Mesendoderm (in vitro differentiated cells): Measurements from ENCODE around the gene CDK2AP2.
"Not testable (repeated sequence)": the region's sequence is repeated elsewhere in the genome, so short reads cannot be mapped to it uniquely, and the experiment has no call there.

Experiments used
- DNase-seq: peaks from one replicate; pipeline ENCODE4 v3.0.0; 2013
- H2AK5ac ChIP-seq: 2 replicates; pipeline ENCODE4 v1.6.1; 2013; ENCODE audit warnings: low read length, inconsistent platforms
- H2BK120ac ChIP-seq: 2 replicates; pipeline ENCODE4 v1.6.1; 2013; ENCODE audit warnings: low read depth, mild to moderate bottlenecking, low read length, moderate library complexity, mixed read lengths
- H2BK15ac ChIP-seq: replicated peaks from 2 replicates; pipeline ENCODE4 v1.6.1; 2013; ENCODE audit warnings: low read depth, mild to moderate bottlenecking, moderate library complexity
- H2BK5ac ChIP-seq: 2 replicates; pipeline ENCODE4 v1.6.1; 2013; ENCODE audit warnings: low read length, inconsistent platforms
- H3K18ac ChIP-seq: 2 replicates; pipeline ENCODE4 v1.6.1; 2013; ENCODE audit warnings: mild to moderate bottlenecking, low read length, mixed read lengths
- H3K23ac ChIP-seq: one replicate; pipeline ENCODE4 v1.6.1; 2013; ENCODE audit warnings: low read length
- H3K27ac ChIP-seq: 2 replicates; pipeline ENCODE4 v1.5.1; 2013; ENCODE audit warnings: low read depth, mild to moderate bottlenecking, inconsistent platforms, low read length, moderate library complexity
- H3K27me3 ChIP-seq: 2 replicates; pipeline ENCODE4 v1.6.1; 2013; ENCODE audit warnings: low read length, control low read depth, mild to moderate bottlenecking, inconsistent platforms; ENCODE audit not compliant: insufficient read depth, poor library complexity
- H3K36me3 ChIP-seq: 2 replicates; pipeline ENCODE4 v1.6.1; 2013; ENCODE audit warnings: low read length, inconsistent platforms; ENCODE audit not compliant: control insufficient read depth, insufficient read depth
- H3K4ac ChIP-seq: one replicate; pipeline ENCODE4 v1.6.1; 2013; ENCODE audit warnings: low read depth, mild to moderate bottlenecking, low read length, moderate library complexity
- H3K4me1 ChIP-seq: 2 replicates; pipeline ENCODE4 v1.6.1; 2013; ENCODE audit warnings: low read depth, low read length, inconsistent platforms; ENCODE audit not compliant: control insufficient read depth
- H3K4me2 ChIP-seq: 2 replicates; pipeline ENCODE4 v1.6.1; 2013; ENCODE audit warnings: low read length
- H3K4me3 ChIP-seq: 2 replicates; pipeline ENCODE4 v1.5.1; 2013; ENCODE audit warnings: mild to moderate bottlenecking, low read length
- H3K56ac ChIP-seq: one replicate; pipeline ENCODE4 v1.6.1; 2013; ENCODE audit warnings: low read length
- H3K79me1 ChIP-seq: 2 replicates; pipeline ENCODE4 v1.6.1; 2013; ENCODE audit warnings: low read length, inconsistent platforms
- H3K79me2 ChIP-seq: 2 replicates; pipeline ENCODE4 v1.6.1; 2013; ENCODE audit warnings: mild to moderate bottlenecking, low read length; ENCODE audit not compliant: control insufficient read depth, insufficient read depth
- H3K9ac ChIP-seq: 2 replicates; pipeline ENCODE4 v1.6.1; 2013; ENCODE audit warnings: low read length, inconsistent platforms
- H4K5ac ChIP-seq: one replicate; pipeline ENCODE4 v1.6.1; 2013; ENCODE audit warnings: low read length
- H4K8ac ChIP-seq: one replicate; pipeline ENCODE4 v1.6.1; 2013; ENCODE audit warnings: low read depth, mild to moderate bottlenecking, control low read depth, low read length, moderate library complexity
- WGBS: extraction: QIAGEN DNeasy Blood & Tissue Kit; methylation state at CpG from one replicate; pipeline ENCODE4 v1.1.7; 2013; ENCODE audit warnings: low lambda C conversion rate, missing lambda C conversion rate; ENCODE audit not compliant: insufficient coverage; ENCODE audit errors: extremely low coverage; 5-methylcytosine and 5-hydroxymethylcytosine counted together

CDK2AP2 gene

DNA sequence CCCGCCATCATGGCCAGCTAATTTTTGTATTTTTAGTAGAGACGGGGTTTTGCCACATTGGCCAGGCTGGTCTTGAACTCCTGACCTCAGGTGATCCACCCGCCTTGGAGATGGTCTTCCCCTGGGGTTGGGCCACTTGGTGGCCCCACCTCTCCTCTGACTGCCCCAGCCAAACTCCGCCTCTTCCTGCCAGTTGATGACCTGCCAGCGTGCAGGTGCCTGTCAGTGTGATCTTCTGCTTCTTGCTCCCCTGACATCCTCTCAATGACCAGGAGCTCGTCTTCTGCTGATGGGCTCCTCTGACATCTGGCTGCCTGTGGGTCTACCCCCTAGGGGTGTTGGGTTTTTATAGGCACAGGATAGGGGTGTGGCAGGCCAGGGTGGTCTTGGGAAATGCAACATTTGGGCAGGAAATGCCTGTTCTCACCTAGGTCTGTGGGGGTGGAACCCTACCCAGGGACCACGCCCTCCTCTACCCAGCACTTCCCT, 22.0 kb downstream of the CDK2AP2 start:
- not testable (repeated sequence) for H3K18ac ChIP-seq, H2BK120ac ChIP-seq, H3K27me3 ChIP-seq, H3K4ac ChIP-seq, H3K79me2 ChIP-seq, H3K36me3 ChIP-seq, H3K27ac ChIP-seq, H3K23ac ChIP-seq, H3K56ac ChIP-seq, H2AK5ac ChIP-seq, H3K4me3 ChIP-seq, H3K4me2 ChIP-seq, H2BK15ac ChIP-seq, H3K79me1 ChIP-seq, H2BK5ac ChIP-seq, H3K4me1 ChIP-seq, H3K9ac ChIP-seq, H4K8ac ChIP-seq, H4K5ac ChIP-seq
- no CpG with 5 or more reads among the region's 7 CpGs for WGBS
- peak; percentile 53 for DNase-seq

DNA sequence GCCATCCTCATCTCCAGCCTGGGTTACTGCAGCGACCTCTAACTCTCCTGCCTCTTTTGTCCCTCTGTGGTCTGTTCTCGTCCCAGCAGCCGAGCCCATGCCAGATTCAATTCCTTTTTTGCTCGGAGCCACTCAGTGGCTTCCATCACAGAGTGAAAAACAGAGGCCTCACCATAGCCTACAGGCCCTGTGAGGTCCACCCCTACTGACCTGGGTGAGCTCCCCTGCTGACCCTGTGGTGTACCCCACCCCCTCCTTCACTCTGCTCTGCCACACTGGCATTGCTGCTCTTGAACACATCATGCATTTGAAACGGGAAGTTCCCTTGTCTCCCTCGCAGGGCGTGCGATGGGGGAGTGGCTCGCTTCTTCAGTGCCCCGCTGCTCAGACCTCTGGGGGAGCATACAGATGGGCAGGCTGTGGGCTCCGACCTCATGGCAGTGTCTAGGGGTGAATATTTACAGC, 23.1 kb downstream of the CDK2AP2 start:
- no peak overlapping the region for H3K4me3 ChIP-seq
- H3K79me1 ChIP-seq = peaks cover 1% of the 10 kb centered on the region
- no peaks in the 10 kb centered on the region for H3K4me1 ChIP-seq
- WGBS = no CpG with 5 or more reads among the region's 11 CpGs
- no peak overlapping the region for H2BK15ac ChIP-seq
- no peak overlapping the region for H2BK5ac ChIP-seq
- H2AK5ac ChIP-seq = no peak overlapping the region
- no peaks in the 10 kb centered on the region for H3K36me3 ChIP-seq
- H4K8ac ChIP-seq = no peak overlapping the region
- no peak for DNase-seq
- no peak overlapping the region for H3K4ac ChIP-seq
- no peak overlapping the region for H3K56ac ChIP-seq
- no peak overlapping the region for H3K9ac ChIP-seq
- no peak overlapping the region for H4K5ac ChIP-seq
- no peaks in the 10 kb centered on the region for H3K27me3 ChIP-seq
- no peak overlapping the region for H2BK120ac ChIP-seq
- no peak overlapping the region for H3K27ac ChIP-seq
- H3K4me2 ChIP-seq = no peak overlapping the region
- no peak overlapping the region for H3K23ac ChIP-seq
- H3K79me2 ChIP-seq = no peaks in the 10 kb centered on the region
- H3K18ac ChIP-seq = no peak overlapping the region

DNA sequence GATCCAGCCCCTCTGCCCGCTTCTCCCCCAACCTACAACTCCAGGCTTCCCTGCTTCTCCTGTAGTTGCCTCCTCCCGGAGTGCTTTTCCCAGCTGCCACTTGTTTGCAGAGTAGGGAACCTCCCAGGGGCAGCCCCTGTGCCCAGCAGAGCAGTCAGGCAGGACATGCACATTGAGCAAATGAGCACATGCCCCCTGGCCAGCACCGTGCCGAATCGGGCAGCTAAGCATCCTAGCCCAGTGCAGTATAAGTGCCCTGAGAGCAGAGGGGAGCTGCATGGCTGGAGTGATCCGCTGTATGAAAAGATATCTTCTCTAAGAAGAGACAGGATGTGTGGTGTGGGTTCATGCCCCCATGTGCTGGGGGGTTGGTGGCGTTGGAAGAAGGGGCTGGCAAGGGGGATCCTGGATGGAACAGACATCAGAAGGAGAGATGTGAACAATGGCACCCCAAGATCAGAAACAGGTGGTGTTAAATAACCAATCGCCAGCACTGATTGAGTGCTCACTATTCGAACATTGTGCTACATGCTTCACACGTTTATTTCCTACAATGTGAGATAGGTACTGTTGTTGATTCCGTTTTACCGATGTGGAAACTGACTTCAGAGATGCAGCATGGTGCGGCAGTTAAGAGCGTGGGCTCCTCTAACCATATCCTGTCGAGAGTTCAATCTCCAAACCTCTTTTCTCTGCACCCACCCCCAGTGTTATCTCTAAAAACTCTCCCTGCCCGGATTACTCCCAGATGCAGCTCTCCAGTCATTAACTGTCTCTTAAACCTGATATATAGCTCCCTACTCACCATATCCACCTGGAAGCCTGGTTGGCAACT, 23.9 kb downstream of the CDK2AP2 start:
- Histone ChIP-seq H3K27ac (no peak overlapping the region), H3K79me1 (peaks cover 1% of the 10 kb centered on the region), H3K36me3 (no peaks in the 10 kb centered on the region), H3K56ac (no peak overlapping the region), H3K23ac (no peak overlapping the region), H3K4me1 (no peaks in the 10 kb centered on the region), H2BK15ac (no peak overlapping the region), H2AK5ac (no peak overlapping the region), H4K5ac (no peak overlapping the region), H3K4ac (no peak overlapping the region), H4K8ac (no peak overlapping the region), H3K27me3 (no peaks in the 10 kb centered on the region), H2BK120ac (no peak overlapping the region), H2BK5ac (no peak overlapping the region), H3K4me3 (no peak overlapping the region), H3K9ac (no peak overlapping the region), H3K4me2 (no peak overlapping the region), H3K79me2 (no peaks in the 10 kb centered on the region), H3K18ac (no peak overlapping the region)
- no peak for DNase-seq
- WGBS = no CpG with 5 or more reads among the region's 16 CpGs

DNA sequence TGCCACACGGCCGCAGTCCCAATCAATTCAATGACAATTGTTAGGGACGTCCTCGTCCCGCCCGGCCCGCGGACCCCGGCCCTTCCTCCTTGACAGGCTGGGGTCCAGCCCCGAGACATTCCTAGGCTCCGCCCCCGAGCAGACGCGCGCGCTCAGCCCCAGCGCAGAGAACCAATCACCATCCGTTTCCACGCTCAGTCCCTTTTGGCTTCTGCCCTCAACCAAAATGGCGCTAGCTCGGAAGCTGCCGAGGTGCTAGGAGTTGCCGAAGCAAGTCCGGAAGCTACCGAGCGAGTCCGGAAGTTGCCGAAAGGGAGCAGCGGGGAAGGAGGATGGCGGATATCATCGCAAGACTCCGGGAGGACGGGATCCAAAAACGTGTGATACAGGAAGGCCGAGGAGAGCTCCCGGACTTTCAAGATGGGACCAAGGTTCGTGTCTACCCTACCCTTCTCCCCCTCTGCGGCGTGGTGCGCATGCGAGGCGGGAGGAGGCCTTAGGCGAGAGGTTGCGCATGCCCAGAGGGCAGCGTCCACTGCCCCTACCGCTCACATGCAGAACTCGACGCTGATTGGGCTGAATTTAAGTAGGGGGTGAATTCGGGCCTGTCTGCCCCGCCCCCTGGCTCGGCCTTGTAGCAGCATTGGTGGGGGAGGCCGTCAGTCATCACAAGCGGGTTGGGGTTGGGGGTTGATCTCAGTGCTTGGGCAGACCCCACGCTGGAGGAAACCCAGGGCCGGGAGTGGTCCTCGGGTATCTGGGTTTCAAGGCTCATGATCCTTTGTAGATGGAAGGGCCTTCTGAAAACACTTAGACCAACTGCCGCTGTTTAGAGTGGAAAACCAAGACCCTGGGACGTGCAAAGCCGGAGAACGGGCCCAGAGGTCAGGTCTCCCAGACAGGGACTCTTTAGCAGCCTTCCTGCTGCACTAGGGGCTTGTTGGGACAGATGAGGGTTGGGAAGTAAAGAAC, 24.8 kb downstream of the CDK2AP2 start, which contains the start of gene AIP:
Gene AIP, plus strand, starts transcription at position 200 of the 972 bp plus-strand sequence. Its CDS starts 133 bp downstream, at position 333.
- WGBS = no CpG with 5 or more reads among the region's 60 CpGs
- no peak within 1 kb of the TSS for H4K5ac ChIP-seq
- H2BK120ac ChIP-seq = no peak within 1 kb of the TSS
- H3K79me2 ChIP-seq = no peaks in the 10 kb centered on the region
- H3K27ac ChIP-seq = no peak within 1 kb of the TSS
- H2AK5ac ChIP-seq = no peak within 1 kb of the TSS
- H3K27me3 ChIP-seq = no peaks in the 10 kb centered on the region
- H3K56ac ChIP-seq = peak within 1 kb of the TSS; percentile 90
- no peak within 1 kb of the TSS for H2BK15ac ChIP-seq
- peak within 1 kb of the TSS; percentile 56 for H3K4me3 ChIP-seq
- no peaks in the 10 kb centered on the region for H3K36me3 ChIP-seq
- peak within 1 kb of the TSS; percentile 76 for H3K9ac ChIP-seq
- peak within 1 kb of the TSS; percentile 62 for H3K4me2 ChIP-seq
- H2BK5ac ChIP-seq = no peak within 1 kb of the TSS
- H3K23ac ChIP-seq = no peak within 1 kb of the TSS
- H4K8ac ChIP-seq = no peak within 1 kb of the TSS
- peaks cover 1% of the 10 kb centered on the region for H3K79me1 ChIP-seq
- H3K4ac ChIP-seq = no peak within 1 kb of the TSS
- peak; percentile 99 for DNase-seq
- H3K18ac ChIP-seq = no peak within 1 kb of the TSS
- H3K4me1 ChIP-seq = no peaks in the 10 kb centered on the region

DNA sequence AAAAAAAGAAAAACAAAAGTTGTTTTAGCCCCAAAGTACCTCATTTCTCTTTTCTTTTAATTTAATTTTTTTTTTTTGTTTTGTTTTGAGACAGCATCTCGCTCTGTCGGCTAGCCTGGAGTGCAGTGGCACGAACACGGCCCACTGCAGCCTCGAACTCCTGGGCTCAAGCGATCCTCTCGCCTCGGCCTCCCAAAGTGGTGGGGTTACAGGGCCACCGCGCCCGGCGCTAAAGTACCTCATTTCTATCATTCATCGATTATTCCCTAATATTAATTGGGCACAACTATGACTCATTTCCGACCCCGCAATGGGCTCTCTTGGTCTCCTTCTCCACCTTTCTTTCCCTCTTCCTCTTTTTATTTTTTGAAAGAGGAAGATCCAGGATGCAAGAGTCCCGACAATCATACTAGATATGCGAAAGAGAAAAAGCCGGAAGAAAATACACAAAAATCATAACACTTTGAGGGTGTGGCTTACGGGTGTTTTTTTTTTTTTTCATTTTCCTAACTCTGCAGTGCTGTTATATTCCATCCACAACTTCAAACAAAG, 25.6 kb downstream of the CDK2AP2 start:
- no CpG with 5 or more reads among the region's 19 CpGs for WGBS
- H3K9ac ChIP-seq = peak overlapping the region; percentile 59
- peak overlapping the region; percentile 76 for H3K56ac ChIP-seq
- no peak overlapping the region for H2BK5ac ChIP-seq
- no peak for DNase-seq
- no peaks in the 10 kb centered on the region for H3K36me3 ChIP-seq
- no peak overlapping the region for H4K8ac ChIP-seq
- peak overlapping the region; percentile 62 for H3K4me2 ChIP-seq
- H2BK120ac ChIP-seq = no peak overlapping the region
- no peak overlapping the region for H2BK15ac ChIP-seq
- peaks cover 1% of the 10 kb centered on the region for H3K79me1 ChIP-seq
- H3K18ac ChIP-seq = no peak overlapping the region
- no peaks in the 10 kb centered on the region for H3K4me1 ChIP-seq
- H4K5ac ChIP-seq = no peak overlapping the region
- no peak overlapping the region for H3K23ac ChIP-seq
- H3K27me3 ChIP-seq = no peaks in the 10 kb centered on the region
- no peak overlapping the region for H2AK5ac ChIP-seq
- no peak overlapping the region for H3K4me3 ChIP-seq
- no peak overlapping the region for H3K4ac ChIP-seq
- H3K79me2 ChIP-seq = no peaks in the 10 kb centered on the region
- no peak overlapping the region for H3K27ac ChIP-seq
